Smooth muscle cell (in vitro differentiated cells): ENCODE results near the gene CRHR2. TPM values are rescaled to one million over a fixed set of nuclear protein-coding genes. Genes with fewer than 3 reads are reported as not detected.
"Not testable (repeated sequence)": the region's sequence is repeated elsewhere in the genome, so short reads cannot be mapped to it uniquely, and the experiment has no call there.

Experiments used
- DNase-seq: peaks from one replicate; lab custom pipeline; 2025; ENCODE audit not compliant: unreplicated experiment; lab: John Stamatoyannopoulos, UW
- H2AFZ ChIP-seq: fragments of 200-600 bp; sonication (generic); 2 replicates; pipeline ENCODE4 v1.6.0; 2016; ENCODE audit warnings: antibody characterized with exemption, low read depth, mild to moderate bottlenecking
- H3F3A ChIP-seq: fragments of 200-600 bp; sonication (generic); 2 replicates; pipeline ENCODE4 v1.6.0; 2017; ENCODE audit warnings: antibody characterized with exemption, low read depth
- H3K27ac ChIP-seq: fragments of 200-600 bp; sonication (generic); 2 replicates; pipeline ENCODE4 v1.5.1; 2016; ENCODE audit warnings: low read depth, mild to moderate bottlenecking
- H3K27me3 ChIP-seq: fragments of 200-600 bp; sonication (generic); 2 replicates; pipeline ENCODE4 v1.6.1; 2016; ENCODE audit warnings: low read depth, mild to moderate bottlenecking
- H3K36me3 ChIP-seq: fragments of 200-600 bp; sonication (generic); 2 replicates; pipeline ENCODE4 v1.5.1; 2016; ENCODE audit warnings: low read depth
- H3K4me1 ChIP-seq: fragments of 200-600 bp; sonication (generic); 2 replicates; pipeline ENCODE4 v1.5.1; 2016; ENCODE audit warnings: low read depth
- H3K4me2 ChIP-seq: fragments of 200-600 bp; sonication (generic); 2 replicates; pipeline ENCODE4 v1.6.0; 2016; ENCODE audit warnings: mild to moderate bottlenecking
- H3K4me3 ChIP-seq: fragments of 200-600 bp; sonication (generic); 2 replicates; pipeline ENCODE4 v1.5.1; 2016; ENCODE audit warnings: mild to moderate bottlenecking
- H3K79me2 ChIP-seq: fragments of 200-600 bp; sonication (generic); 2 replicates; pipeline ENCODE4 v1.6.0; 2016; ENCODE audit warnings: low read depth, mild to moderate bottlenecking
- H3K9ac ChIP-seq: fragments of 200-600 bp; sonication (generic); 2 replicates; pipeline ENCODE4 v1.6.0; 2016; ENCODE audit warnings: low read depth
- H3K9me3 ChIP-seq: fragments of 200-600 bp; sonication (generic); replicated peaks from 2 replicates; pipeline ENCODE4 v1.5.1; 2016; ENCODE audit warnings: low read depth
- H4K20me1 ChIP-seq: fragments of 200-600 bp; sonication (generic); 2 replicates; pipeline ENCODE4 v1.6.0; 2016; ENCODE audit warnings: low read depth
- CTCF ChIP-seq: fragments of 200-600 bp; sonication (generic); IDR thresholded peaks from 2 replicates; pipeline ENCODE4 v1.5.1; 2017; ENCODE audit warnings: borderline replicate concordance, mild to moderate bottlenecking, antibody characterized with exemption; ENCODE audit not compliant: insufficient read depth, poor library complexity, severe bottlenecking
- WGBS: methylation state at CpG from one replicate; pipeline ENCODE4 v1.1.7; 2016; ENCODE audit warnings: low lambda C conversion rate; 5-methylcytosine and 5-hydroxymethylcytosine counted together
- polyA plus RNA-seq: library from polyadenylated mRNA; unstranded; fragments of >200 nt; fragmentation: Nextera tagmentation; extraction: Ambion mirVana; gene quantifications from 2 replicates; pipeline ENCODE4 v1.2.1, GENCODE V29; 2016
- total RNA-seq: library from RNA; depleted of rRNA; stranded (reverse); fragments of >200 nt; gene quantifications from 2 replicates; pipeline ENCODE4 v1.2.3, GENCODE V29; 2014

Gene CRHR2
- total and polyA plus RNA-seq, 2 experiments from 2014 or later: 0.16 TPM; not detected in 1

GRCh38 chr7:30722671-30723070 lies 40.4 kb upstream of the CRHR2 start:
- H3K36me3 ChIP-seq: no peaks in the 10 kb centered on the region
- H3K27me3 ChIP-seq: no peaks in the 10 kb centered on the region
- H4K20me1 ChIP-seq: no peaks in the 10 kb centered on the region
- no peak for TF ChIP-seq CTCF
- no peaks in the 10 kb centered on the region for H3K4me1 ChIP-seq
- no peaks in the 10 kb centered on the region for H3K79me2 ChIP-seq
- no peak overlapping the region for H3K27ac ChIP-seq
- no peak overlapping the region for H3K4me2 ChIP-seq
- no peak overlapping the region for H3K9ac ChIP-seq
- no peak overlapping the region for H2AFZ ChIP-seq
- DNase-seq: no peak
- no peaks in the 10 kb centered on the region for H3F3A ChIP-seq
- no peak overlapping the region for H3K4me3 ChIP-seq
- H3K9me3 ChIP-seq: no peaks in the 10 kb centered on the region

GRCh38 chr7:30722187-30722586 lies 39.9 kb upstream of the CRHR2 start:
- Histone ChIP-seq H3K27me3 (no peaks in the 10 kb centered on the region), H2AFZ (no peak overlapping the region), H3K9me3 (no peaks in the 10 kb centered on the region), H3K9ac (no peak overlapping the region), H3K4me2 (no peak overlapping the region), H3K4me1 (no peaks in the 10 kb centered on the region), H3K36me3 (no peaks in the 10 kb centered on the region), H3K27ac (no peak overlapping the region), H3K4me3 (no peak overlapping the region), H3F3A (no peaks in the 10 kb centered on the region), H4K20me1 (no peaks in the 10 kb centered on the region), H3K79me2 (no peaks in the 10 kb centered on the region)
- no peak for DNase-seq
- 85% methylated on average over 2 of the region's 2 CpGs for WGBS
- no peak for TF ChIP-seq CTCF

DNA sequence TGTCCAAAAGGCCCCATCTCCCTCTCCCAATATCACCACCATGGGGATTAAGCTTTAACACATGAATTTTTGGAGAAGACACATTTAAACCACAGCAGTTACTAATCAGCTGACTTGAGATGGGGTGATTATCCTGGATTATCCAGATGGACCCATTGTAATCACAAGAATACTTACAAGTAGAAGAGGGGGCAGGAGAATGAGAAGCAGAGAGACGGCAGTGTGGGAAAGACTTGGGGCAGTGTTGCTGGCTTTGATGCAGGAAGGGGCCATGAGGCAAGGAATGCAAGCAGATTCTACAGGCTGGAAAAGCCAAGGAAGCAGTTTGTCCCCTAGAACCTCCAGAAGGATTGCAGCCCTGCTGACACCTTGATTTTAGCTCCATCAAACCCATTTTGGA lies 39.0 kb upstream of the CRHR2 start:
- Histone ChIP-seq H3F3A (no peaks in the 10 kb centered on the region), H3K27ac (no peak overlapping the region), H4K20me1 (no peaks in the 10 kb centered on the region), H3K36me3 (no peaks in the 10 kb centered on the region), H3K79me2 (no peaks in the 10 kb centered on the region), H3K9ac (no peak overlapping the region), H3K9me3 (no peaks in the 10 kb centered on the region), H3K27me3 (no peaks in the 10 kb centered on the region), H3K4me2 (no peak overlapping the region), H3K4me1 (no peaks in the 10 kb centered on the region), H2AFZ (no peak overlapping the region), H3K4me3 (no peak overlapping the region)
- TF ChIP-seq CTCF: no peak
- 72% methylated on average over 1 of the region's 1 CpG for WGBS
- DNase-seq: no peak

- H4K20me1 ChIP-seq, H3K36me3 ChIP-seq, DNase-seq, H3K27ac ChIP-seq, H3K4me1 ChIP-seq, H2AFZ ChIP-seq, H3F3A ChIP-seq, H3K9me3 ChIP-seq, H3K4me3 ChIP-seq, H3K79me2 ChIP-seq, H3K4me2 ChIP-seq, H3K9ac ChIP-seq, H3K27me3 ChIP-seq: not testable (repeated sequence)
- 94% methylated on average over 2 of the region's 2 CpGs for WGBS
These were observed 37.2 kb upstream of the CRHR2 start for GRCh38 chr7:30719434-30719833.
